Measurements from ENCODE around the gene OR10H5. TPM values are rescaled to one million over a fixed set of nuclear protein-coding genes. Genes with fewer than 3 reads are reported as not detected.

The OR10H5 gene
- total and polyA plus RNA-seq, 2 of the 13 experiments (the other 11 are each of a cell fraction or from before 2014, with no cell fraction given), result not detected

- TF ChIP-seq CC2D1A (CRISPR knock-in tag; IDR thresholded peaks at IDR 0.05) (no peak), NR3C1 (CRISPR knock-in tag; IDR thresholded peaks at IDR 0.05) (no peak), ZNF484 (CRISPR knock-in tag; IDR thresholded peaks at IDR 0.05; ENCODE audit: borderline replicate concordance, low read depth) (no peak), AGO2 (optimal IDR thresholded peaks at IDR 0.05; ENCODE audit: low read depth, low read length) (no peak)
Observed at GRCh38 chr19:15812060-15812722, 24.7 kb downstream of the OR10H5 start (continued).

DNA sequence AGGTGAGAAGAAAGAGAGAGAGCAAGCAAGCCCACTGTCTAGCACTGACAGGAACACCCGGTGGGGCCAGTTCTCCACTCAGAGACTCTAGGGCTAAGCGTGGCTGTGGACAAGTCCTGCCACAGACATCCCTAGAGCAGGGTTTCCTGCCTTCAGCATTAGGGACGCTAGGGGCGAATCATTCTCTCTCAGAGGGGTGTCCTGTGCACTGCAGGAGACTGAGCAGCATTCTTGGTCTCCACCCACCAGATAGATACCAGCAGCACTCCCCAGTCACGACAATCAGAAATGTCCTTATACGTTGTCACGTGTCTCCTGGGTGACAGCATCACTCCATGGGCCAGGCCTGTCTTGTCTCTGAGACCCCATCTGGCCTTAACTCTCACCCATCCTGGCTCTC lies 26.5 kb downstream of the OR10H5 start:
- H3K9me3 ChIP-seq (ENCODE audit: low read length), result no peaks in the 10 kb centered on the region
- FAIRE-seq, result no peak
- no peak overlapping the region for H3K4me2 ChIP-seq (ENCODE audit: low read depth, low read length)
- H3K9ac ChIP-seq (ENCODE audit: insufficient read depth, low read depth, low read length), result no peak overlapping the region
- no peak for TF ChIP-seq KAT7 (CRISPR knock-in tag; IDR thresholded peaks at IDR 0.05; ENCODE audit: borderline replicate concordance)
- 4% methylated on average over 3 of the region's 7 CpGs for WGBS (ENCODE audit: low lambda C conversion rate)
- no peaks in the 10 kb centered on the region for H4K20me1 ChIP-seq (ENCODE audit: insufficient read depth, low read length)
- ATAC-seq, result no peak
- no peak overlapping the region for H3K4me3 ChIP-seq (replicated peaks in 1 of 3; ENCODE audit: insufficient read depth in 1 of 3, low read depth in 2 of 3, low read length in 3 of 3)
- no peaks in the 10 kb centered on the region for H3K4me1 ChIP-seq (ENCODE audit: insufficient read depth, low read length)
- no peaks in the 10 kb centered on the region; a peak in 1 of 5 replicates for H3K27me3 ChIP-seq (ENCODE audit: control insufficient read depth in 1 of 2, insufficient read depth in 2 of 2, low read length in 2 of 2)
- intact Hi-C loops (cut with micrococcal nuclease; ENCODE audit: unreplicated experiment), result no loop called here
- no peaks in the 10 kb centered on the region for H3K79me2 ChIP-seq (ENCODE audit: insufficient read depth, low read length)
- no peak overlapping the region for H3K27ac ChIP-seq (ENCODE audit: extremely low read length, insufficient read depth, low read length)
- no peak for DNase-seq (ENCODE audit: low spot score)
- in situ Hi-C loops (cut with HindIII; ENCODE audit: extremely low pct_ligation_motif_present, low pct_unique_long_range_greater_than_20kb), result no loop called here
- H3K36me3 ChIP-seq (replicated peaks in 1 of 2; ENCODE audit: control insufficient read depth in 1 of 2, insufficient read depth in 2 of 2, low read length in 2 of 2), result no peaks in the 10 kb centered on the region
- ChIA-PET CTCF (ENCODE audit: low intra/inter-chr PET ratio, low total read pairs) (no interaction called here), POLR2A (no interaction called here)
- no TSS peak for BruUV-seq (replicated peaks)
- no peak overlapping the region for H2AFZ ChIP-seq (ENCODE audit: low read length)

GRCh38 chr19:15815306-15815705 lies 27.8 kb downstream of the OR10H5 start, which contains the start of gene OR10H1:
Gene OR10H1, minus strand, starts transcription at chr19:15815664. Its CDS starts 7,627 bp downstream, at chr19:15808037.
- Histone ChIP-seq H3K9me3 (ENCODE audit: low read length) (no peaks in the 10 kb centered on the region), H3K27me3 (ENCODE audit: control insufficient read depth in 1 of 2, insufficient read depth in 2 of 2, low read length in 2 of 2) (no peaks in the 10 kb centered on the region; a peak in 1 of 5 replicates)
- TF ChIP-seq BCLAF1 (IDR thresholded peaks at IDR 0.05), result no peak
- TF ChIP-seq, protein P1, sequence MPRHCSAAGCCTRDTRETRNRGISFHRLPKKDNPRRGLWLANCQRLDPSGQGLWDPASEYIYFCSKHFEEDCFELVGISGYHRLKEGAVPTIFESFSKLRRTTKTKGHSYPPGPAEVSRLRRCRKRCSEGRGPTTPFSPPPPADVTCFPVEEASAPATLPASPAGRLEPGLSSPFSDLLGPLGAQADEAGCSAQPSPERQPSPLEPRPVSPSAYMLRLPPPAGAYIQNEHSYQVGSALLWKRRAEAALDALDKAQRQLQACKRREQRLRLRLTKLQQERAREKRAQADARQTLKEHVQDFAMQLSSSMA (CRISPR knock-in tag; IDR thresholded peaks at IDR 0.05), result no peak
- no peak for TF ChIP-seq FOXA1 (IDR thresholded peaks at IDR 0.05)
- TF ChIP-seq FOXA1 (CRISPR knock-in tag; IDR thresholded peaks at IDR 0.05), result no peak
- TF ChIP-seq, protein P2, sequence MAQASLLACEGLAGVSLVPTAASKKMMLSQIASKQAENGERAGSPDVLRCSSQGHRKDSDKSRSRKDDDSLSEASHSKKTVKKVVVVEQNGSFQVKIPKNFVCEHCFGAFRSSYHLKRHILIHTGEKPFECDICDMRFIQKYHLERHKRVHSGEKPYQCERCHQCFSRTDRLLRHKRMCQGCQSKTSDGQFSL (CRISPR knock-in tag; IDR thresholded peaks at IDR 0.05), result no peak
- TF ChIP-seq SIN3A (IDR thresholded peaks at IDR 0.05; ENCODE audit: borderline replicate concordance, low read depth, low read length), result no peak
- TF ChIP-seq ZNF644 (CRISPR knock-in tag; IDR thresholded peaks at IDR 0.05; ENCODE audit: low read depth), result no peak
- no peak for TF ChIP-seq FIP1L1 (IDR thresholded peaks at IDR 0.05; ENCODE audit: borderline replicate concordance, insufficient read depth, low read depth, low read length)

More at GRCh38 chr19:15815306-15815705, 27.8 kb downstream of the OR10H5 start, which contains the start of gene OR10H1:
- no peak for FAIRE-seq
- no peak within 1 kb of the TSS for H2AFZ ChIP-seq (ENCODE audit: low read length)
- ChIA-PET CTCF (ENCODE audit: low intra/inter-chr PET ratio, low total read pairs) (no interaction called here), POLR2A (no interaction called here)
- H3K36me3 ChIP-seq (replicated peaks in 1 of 2; ENCODE audit: control insufficient read depth in 1 of 2, insufficient read depth in 2 of 2, low read length in 2 of 2), result no peaks in the 10 kb centered on the region
- H3K4me1 ChIP-seq (ENCODE audit: insufficient read depth, low read length), result no peaks in the 10 kb centered on the region
- H4K20me1 ChIP-seq (ENCODE audit: insufficient read depth, low read length), result no peaks in the 10 kb centered on the region
- no TSS peak for BruUV-seq (replicated peaks)
- H3K4me2 ChIP-seq (ENCODE audit: low read depth, low read length), result no peak within 1 kb of the TSS
- no peak within 1 kb of the TSS for H3K4me3 ChIP-seq (replicated peaks in 1 of 3; ENCODE audit: insufficient read depth in 1 of 3, low read depth in 2 of 3, low read length in 3 of 3)
- no peak within 1 kb of the TSS for H3K9ac ChIP-seq (ENCODE audit: insufficient read depth, low read depth, low read length)
- WGBS (ENCODE audit: low lambda C conversion rate), result 14% methylated on average over 5 of the region's 5 CpGs
- no peaks in the 10 kb centered on the region for H3K79me2 ChIP-seq (ENCODE audit: insufficient read depth, low read length)
- intact Hi-C loops (cut with micrococcal nuclease; ENCODE audit: unreplicated experiment) (no loop called here), in situ Hi-C loops (cut with HindIII; ENCODE audit: extremely low pct_ligation_motif_present, low pct_unique_long_range_greater_than_20kb) (no loop called here)
- H3K27ac ChIP-seq (ENCODE audit: extremely low read length, insufficient read depth, low read length), result no peak within 1 kb of the TSS
- no peak for DNase-seq (ENCODE audit: low spot score)
- no peak for ATAC-seq
